ENCODE results near the gene WDR86. TPM values are rescaled to one million over a fixed set of nuclear protein-coding genes. Genes with fewer than 3 reads are reported as not detected.

The WDR86 gene
- polyA plus RNA-seq, 1 donor from 2014 or later: 46.2 TPM

DNA sequence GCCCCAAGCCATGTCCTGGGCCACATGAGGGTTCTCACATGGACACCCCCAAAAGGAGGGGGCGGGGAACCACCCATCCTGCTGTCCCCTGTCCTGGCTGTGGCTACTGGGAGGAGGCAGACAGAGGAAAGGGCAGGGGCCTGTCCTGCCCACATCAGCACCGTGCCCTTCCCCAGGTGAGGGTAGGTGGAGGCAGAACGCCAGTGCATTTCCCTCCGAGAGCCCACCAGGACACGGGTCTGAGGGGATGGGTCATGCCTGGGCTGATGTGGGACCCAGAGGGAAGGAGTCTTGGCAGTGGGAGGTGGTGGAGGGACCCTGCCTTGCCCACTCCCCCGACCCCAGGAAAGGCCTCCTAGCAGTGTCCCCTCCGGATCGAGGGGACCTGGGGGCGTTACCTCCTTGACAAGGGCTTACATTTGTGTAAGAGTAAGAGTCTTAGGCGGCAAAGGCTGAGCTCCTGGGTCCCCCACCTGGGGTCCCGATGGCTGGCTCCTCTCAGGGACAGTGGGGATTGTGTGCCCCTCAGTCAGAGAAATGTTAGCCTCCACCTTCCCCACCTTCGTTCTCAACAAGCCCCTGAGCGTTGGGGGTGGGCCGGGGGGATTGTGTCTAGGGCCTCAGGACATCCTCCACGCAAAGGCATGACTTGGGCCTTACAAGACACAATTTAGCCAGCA lies 24.0 kb upstream of the WDR86 start:
- Histone ChIP-seq H3K27ac (ENCODE audit: low read length) (no peak overlapping the region), H2AFZ (ENCODE audit: low read depth, low read length) (no peak overlapping the region), H3K79me2 (replicated peaks; ENCODE audit: insufficient read depth, low read length) (no peaks in the 10 kb centered on the region), H3K4me2 (ENCODE audit: low read length) (no peak overlapping the region), H3F3A (ENCODE audit: insufficient read depth, low read length, poor library complexity, severe bottlenecking) (no peaks in the 10 kb centered on the region), H3K9ac (ENCODE audit: low read length) (no peak overlapping the region), H3K27me3 (ENCODE audit: insufficient read depth, low read depth, low read length) (peaks cover under 1% of the 10 kb centered on the region), H3K9me2 (ENCODE audit: insufficient read depth, low read length) (no peaks in the 10 kb centered on the region), H3K36me3 (ENCODE audit: insufficient read depth, low read length) (no peaks in the 10 kb centered on the region), H4K20me1 (ENCODE audit: insufficient read depth) (no peaks in the 10 kb centered on the region), H3K9me3 (ENCODE audit: low read length) (no peaks in the 10 kb centered on the region), H3K4me3 (ENCODE audit: low read length) (no peak overlapping the region)
- no peak for TF ChIP-seq MXI1 (conservative IDR thresholded peaks at IDR 0.05; ENCODE audit: poor library complexity, severe bottlenecking)

DNA sequence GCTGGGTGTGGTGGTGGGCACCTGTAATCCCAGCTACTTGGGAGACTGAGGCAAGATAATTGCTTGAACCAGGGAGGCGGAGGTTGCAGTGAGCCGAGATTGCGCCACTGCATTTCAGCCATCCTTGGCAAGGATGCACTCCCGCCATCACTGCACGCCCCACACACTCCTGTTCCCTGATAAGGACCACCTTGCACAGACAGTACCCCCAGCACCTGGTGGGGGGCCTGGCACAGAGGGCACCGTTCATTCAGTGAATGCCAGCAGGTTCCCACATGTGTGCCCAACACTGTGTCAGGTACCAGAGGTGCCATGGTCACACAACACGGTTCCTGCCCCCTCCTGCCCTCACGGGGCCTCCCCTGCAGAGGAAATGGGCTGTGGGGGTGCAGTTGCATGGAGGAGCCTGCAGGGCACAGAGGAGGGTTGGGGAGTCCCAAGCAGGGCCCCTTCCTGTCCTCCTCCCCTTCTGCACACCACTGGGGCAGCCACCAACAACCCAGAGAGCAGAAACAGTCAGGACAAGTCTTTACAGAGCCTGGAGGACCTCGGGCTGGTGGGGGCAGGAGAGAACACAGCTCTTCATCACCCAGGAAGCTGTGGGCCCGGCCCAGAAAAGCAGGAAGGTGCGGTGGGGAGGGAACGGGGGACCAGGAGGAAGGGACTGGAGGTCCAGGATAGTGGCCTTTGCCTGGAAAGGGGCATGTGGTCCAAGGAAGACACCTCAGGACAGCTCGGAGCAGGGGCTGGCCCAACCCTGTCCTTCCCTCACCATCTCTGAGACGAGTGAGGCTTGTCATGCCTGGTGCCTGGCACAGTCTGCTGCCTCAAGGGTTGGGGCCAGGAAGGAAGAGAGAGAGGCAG lies 23.1 kb upstream of the WDR86 start:
- Histone ChIP-seq H3K36me3 (ENCODE audit: insufficient read depth, low read length) (no peaks in the 10 kb centered on the region), H3K79me2 (replicated peaks; ENCODE audit: insufficient read depth, low read length) (no peaks in the 10 kb centered on the region), H3K27ac (ENCODE audit: low read length) (no peak overlapping the region), H3K9me2 (ENCODE audit: insufficient read depth, low read length) (no peaks in the 10 kb centered on the region), H3K4me2 (ENCODE audit: low read length) (no peak overlapping the region), H3K9me3 (ENCODE audit: low read length) (no peaks in the 10 kb centered on the region), H3F3A (ENCODE audit: insufficient read depth, low read length, poor library complexity, severe bottlenecking) (no peaks in the 10 kb centered on the region), H2AFZ (ENCODE audit: low read depth, low read length) (no peak overlapping the region), H3K9ac (ENCODE audit: low read length) (no peak overlapping the region), H3K27me3 (ENCODE audit: insufficient read depth, low read depth, low read length) (no peaks in the 10 kb centered on the region), H3K4me3 (ENCODE audit: low read length) (no peak overlapping the region), H4K20me1 (ENCODE audit: insufficient read depth) (no peaks in the 10 kb centered on the region)
- TF ChIP-seq MXI1 (conservative IDR thresholded peaks at IDR 0.05; ENCODE audit: poor library complexity, severe bottlenecking): no peak
- TF ChIP-seq EZH2 (IDR thresholded peaks at IDR 0.05; ENCODE audit: borderline replicate concordance, insufficient read depth, low read length, poor library complexity, severe bottlenecking): no peak
- no peak for TF ChIP-seq POLR2AphosphoS5 (IDR thresholded peaks at IDR 0.05)
- no peak for TF ChIP-seq CTCF (IDR thresholded peaks at IDR 0.05; ENCODE audit: poor library complexity, severe bottlenecking)
- no peak for TF ChIP-seq REST (IDR thresholded peaks at IDR 0.05; ENCODE audit: borderline replicate concordance)
- TF ChIP-seq RAD21 (conservative IDR thresholded peaks at IDR 0.05): no peak
- TF ChIP-seq EP300 (conservative IDR thresholded peaks at IDR 0.05; ENCODE audit: poor library complexity, severe bottlenecking): no peak
- no peak for TF ChIP-seq SMC3 (conservative IDR thresholded peaks at IDR 0.05; ENCODE audit: poor library complexity)
- no peak for TF ChIP-seq TAF1 (IDR thresholded peaks at IDR 0.05; ENCODE audit: low read depth)

All from neural cell (in vitro differentiated cells).